ENCODE data around the gene CASP10.

The CASP10 gene

GRCh38 chr2:201257381-201257955 is 74.5 kb downstream of the CASP10 start:
- Histone ChIP-seq H3K4me3 (ENCODE audit: low read depth in 1 of 2, low read length in 2 of 2) (peak overlapping the region; percentile 68 to 89), H3K27ac (ENCODE audit: low read depth, low read length) (peak overlapping the region; percentile 93), H3K4me1 (ENCODE audit: control insufficient read depth in 1 of 2, insufficient read depth in 2 of 2, low read length in 2 of 2) (peaks cover 23 to 38% of the 10 kb centered on the region in 2 donors), H3K27me3 (ENCODE audit: control insufficient read depth in 1 of 2, insufficient read depth in 2 of 2, low read length in 2 of 2) (no peaks in the 10 kb centered on the region), H3K9me3 (ENCODE audit: control insufficient read depth in 1 of 2, low read length in 2 of 2) (no peaks in the 10 kb centered on the region), H3K9ac (ENCODE audit: low read depth in 1 of 2, low read length in 2 of 2) (peak overlapping the region; percentile 76 to 90), H3K36me3 (ENCODE audit: control insufficient read depth in 1 of 2, insufficient read depth in 2 of 2, low read length in 2 of 2) (no peaks in the 10 kb centered on the region)

- Histone ChIP-seq H3K9me3 (ENCODE audit: control insufficient read depth in 1 of 2, low read length in 2 of 2) (no peaks in the 10 kb centered on the region), H3K4me3 (ENCODE audit: low read depth in 1 of 2, low read length in 2 of 2) (peak overlapping the region; percentile 68 to 89), H3K4me1 (ENCODE audit: control insufficient read depth in 1 of 2, insufficient read depth in 2 of 2, low read length in 2 of 2) (peaks cover 28 to 36% of the 10 kb centered on the region in 2 donors), H3K36me3 (ENCODE audit: control insufficient read depth in 1 of 2, insufficient read depth in 2 of 2, low read length in 2 of 2) (no peaks in the 10 kb centered on the region), H3K27me3 (ENCODE audit: control insufficient read depth in 1 of 2, insufficient read depth in 2 of 2, low read length in 2 of 2) (no peaks in the 10 kb centered on the region), H3K27ac (ENCODE audit: low read depth, low read length) (peak overlapping the region; percentile 93), H3K9ac (ENCODE audit: low read depth in 1 of 2, low read length in 2 of 2) (peak overlapping the region; percentile 76 to 90)
Observed at GRCh38 chr2:201257956-201258665, 75.2 kb downstream of the CASP10 start.

- H3K9me3 ChIP-seq (ENCODE audit: control insufficient read depth in 1 of 2, low read length in 2 of 2) = no peaks in the 10 kb centered on the region
- H3K27me3 ChIP-seq (ENCODE audit: control insufficient read depth in 1 of 2, insufficient read depth in 2 of 2, low read length in 2 of 2) = no peaks in the 10 kb centered on the region
- no peaks in the 10 kb centered on the region for H3K36me3 ChIP-seq (ENCODE audit: control insufficient read depth in 1 of 2, insufficient read depth in 2 of 2, low read length in 2 of 2)
- peak overlapping the region; percentile 93 for H3K27ac ChIP-seq (ENCODE audit: low read depth, low read length)
- peaks cover 28 to 36% of the 10 kb centered on the region in 2 donors for H3K4me1 ChIP-seq (ENCODE audit: control insufficient read depth in 1 of 2, insufficient read depth in 2 of 2, low read length in 2 of 2)
- H3K4me3 ChIP-seq (ENCODE audit: low read depth in 1 of 2, low read length in 2 of 2) = peak overlapping the region; percentile 68 to 89
- peak overlapping the region; percentile 76 to 90 for H3K9ac ChIP-seq (ENCODE audit: low read depth in 1 of 2, low read length in 2 of 2)
Observed at GRCh38 chr2:201258666-201259615, 76.0 kb downstream of the CASP10 start.

DNA sequence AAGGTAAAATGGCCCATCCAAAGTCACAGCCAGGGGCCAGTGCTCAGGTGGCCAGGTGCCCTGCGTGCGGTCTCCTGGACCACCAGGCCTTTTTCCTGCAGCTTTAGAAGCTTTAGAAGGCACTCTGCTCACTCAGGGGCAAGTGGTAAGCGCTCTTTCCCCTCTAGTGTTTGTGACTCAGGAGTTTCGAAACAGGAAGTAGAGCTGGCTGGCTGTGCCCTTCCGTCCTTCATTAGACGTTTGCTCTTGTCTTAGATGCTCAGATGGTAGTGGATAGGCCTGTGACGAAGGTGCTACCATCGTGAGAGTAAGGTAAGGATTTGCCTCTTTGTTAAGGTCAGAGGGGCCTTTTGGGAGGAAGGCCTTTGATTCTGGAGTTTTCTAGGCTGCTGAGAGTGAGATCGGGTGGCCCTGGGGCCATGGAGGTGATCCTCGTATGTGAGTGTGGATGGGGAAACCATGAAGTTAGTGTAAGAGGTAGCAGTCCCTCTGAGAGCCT is 77.4 kb downstream of the CASP10 start, which contains the start of gene CASP8:
TSS of gene CASP8 (plus strand) at position 235 of the 499 bp plus-strand sequence. CDS start 5,951 bp downstream, outside the sequence.
- Histone ChIP-seq H3K4me3 (ENCODE audit: low read depth in 1 of 2, low read length in 2 of 2) (peak within 1 kb of the TSS; percentile 45 to 68), H3K27ac (ENCODE audit: low read depth, low read length) (peak within 1 kb of the TSS; percentile 57)

GRCh38 chr2:201261471-201261870 is 78.5 kb downstream of the CASP10 start:
- H3K4me3 ChIP-seq (ENCODE audit: low read depth in 1 of 2, low read length in 2 of 2) = peak overlapping the region; percentile 43 to 59
- no peaks in the 10 kb centered on the region for H3K9me3 ChIP-seq (ENCODE audit: control insufficient read depth in 1 of 2, low read length in 2 of 2)
- no peak overlapping the region for H3K27ac ChIP-seq (ENCODE audit: low read depth, low read length)
- H3K9ac ChIP-seq (ENCODE audit: low read depth in 1 of 2, low read length in 2 of 2) = peak overlapping the region; percentile 20 to 34
- H3K36me3 ChIP-seq (ENCODE audit: control insufficient read depth in 1 of 2, insufficient read depth in 2 of 2, low read length in 2 of 2) = peaks cover 0 to 2% of the 10 kb centered on the region in 2 donors
- no peaks in the 10 kb centered on the region for H3K27me3 ChIP-seq (ENCODE audit: control insufficient read depth in 1 of 2, insufficient read depth in 2 of 2, low read length in 2 of 2)
- H3K4me1 ChIP-seq (ENCODE audit: control insufficient read depth in 1 of 2, insufficient read depth in 2 of 2, low read length in 2 of 2) = peaks cover 20 to 33% of the 10 kb centered on the region in 2 donors

More for the DNA sequence above, 77.4 kb downstream of the CASP10 start, which contains the start of gene CASP8:
- H3K36me3 ChIP-seq (ENCODE audit: control insufficient read depth in 1 of 2, insufficient read depth in 2 of 2, low read length in 2 of 2) = no peaks in the 10 kb centered on the region
- H3K9ac ChIP-seq (ENCODE audit: low read depth in 1 of 2, low read length in 2 of 2) = peak within 1 kb of the TSS; percentile 41 to 52
- peaks cover 20 to 33% of the 10 kb centered on the region in 2 donors for H3K4me1 ChIP-seq (ENCODE audit: control insufficient read depth in 1 of 2, insufficient read depth in 2 of 2, low read length in 2 of 2)
- no peaks in the 10 kb centered on the region for H3K9me3 ChIP-seq (ENCODE audit: control insufficient read depth in 1 of 2, low read length in 2 of 2)
- no peaks in the 10 kb centered on the region for H3K27me3 ChIP-seq (ENCODE audit: control insufficient read depth in 1 of 2, insufficient read depth in 2 of 2, low read length in 2 of 2)

DNA sequence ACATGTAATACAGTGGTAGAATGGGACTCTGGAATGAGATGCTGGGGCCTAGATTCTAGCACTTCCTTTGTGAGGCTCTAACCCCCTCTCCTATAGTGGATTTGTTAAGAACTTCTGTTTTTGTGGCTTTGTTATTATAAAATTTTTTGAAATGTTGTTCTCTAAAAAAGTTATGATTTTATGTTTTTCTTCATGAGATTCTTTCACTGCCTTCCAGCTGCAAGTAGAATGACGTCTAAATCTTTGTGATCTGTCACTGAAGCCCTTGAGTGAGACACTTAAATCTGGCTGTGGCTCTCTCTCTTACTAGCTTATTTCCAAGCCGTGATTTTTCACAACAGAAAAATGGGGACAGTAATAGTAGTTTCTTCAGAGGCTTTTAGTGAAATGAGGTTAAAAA is 79.0 kb downstream of the CASP10 start:
- no peak overlapping the region for H3K27ac ChIP-seq (ENCODE audit: low read depth, low read length)
- no peaks in the 10 kb centered on the region for H3K27me3 ChIP-seq (ENCODE audit: control insufficient read depth in 1 of 2, insufficient read depth in 2 of 2, low read length in 2 of 2)
- H3K9me3 ChIP-seq (ENCODE audit: control insufficient read depth in 1 of 2, low read length in 2 of 2) = no peaks in the 10 kb centered on the region
- H3K36me3 ChIP-seq (ENCODE audit: control insufficient read depth in 1 of 2, insufficient read depth in 2 of 2, low read length in 2 of 2) = peaks cover 0 to 6% of the 10 kb centered on the region in 2 donors
- H3K9ac ChIP-seq (ENCODE audit: low read depth in 1 of 2, low read length in 2 of 2) = peak overlapping the region in 1 of 2 donors; percentile 34
- peak overlapping the region; percentile 43 to 59 for H3K4me3 ChIP-seq (ENCODE audit: low read depth in 1 of 2, low read length in 2 of 2)
- peaks cover 20 to 33% of the 10 kb centered on the region in 2 donors for H3K4me1 ChIP-seq (ENCODE audit: control insufficient read depth in 1 of 2, insufficient read depth in 2 of 2, low read length in 2 of 2)

GRCh38 chr2:201262718-201263117 is 79.8 kb downstream of the CASP10 start:
- H3K9me3 ChIP-seq (ENCODE audit: control insufficient read depth in 1 of 2, low read length in 2 of 2) = no peaks in the 10 kb centered on the region
- peak overlapping the region in 1 of 2 donors; percentile 11 for H3K4me3 ChIP-seq (ENCODE audit: low read depth in 1 of 2, low read length in 2 of 2)
- peaks cover 4 to 11% of the 10 kb centered on the region in 2 donors for H3K36me3 ChIP-seq (ENCODE audit: control insufficient read depth in 1 of 2, insufficient read depth in 2 of 2, low read length in 2 of 2)
- H3K9ac ChIP-seq (ENCODE audit: low read depth in 1 of 2, low read length in 2 of 2) = no peak overlapping the region
- H3K4me1 ChIP-seq (ENCODE audit: control insufficient read depth in 1 of 2, insufficient read depth in 2 of 2, low read length in 2 of 2) = peaks cover 20 to 28% of the 10 kb centered on the region in 2 donors
- no peaks in the 10 kb centered on the region for H3K27me3 ChIP-seq (ENCODE audit: control insufficient read depth in 1 of 2, insufficient read depth in 2 of 2, low read length in 2 of 2)
- no peak overlapping the region for H3K27ac ChIP-seq (ENCODE audit: low read depth, low read length)

DNA sequence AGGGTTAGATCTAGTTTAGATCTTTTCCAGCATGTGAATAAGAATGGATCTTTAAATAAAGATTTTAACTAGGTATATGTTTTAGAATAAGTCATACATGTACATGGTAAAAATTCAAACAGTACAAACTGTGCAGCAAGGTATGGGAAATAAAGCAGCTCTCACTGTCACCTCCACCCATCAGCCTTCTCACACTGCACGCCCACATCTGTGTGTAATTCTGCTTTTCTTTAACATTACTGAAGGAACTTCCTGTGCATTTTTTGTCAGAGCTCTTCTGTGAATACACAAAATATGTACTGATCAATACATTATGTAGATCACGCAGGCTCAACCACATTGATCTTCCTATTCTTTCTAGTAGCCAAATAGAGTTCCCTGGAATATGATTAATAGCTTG is 80.8 kb downstream of the CASP10 start:
- Histone ChIP-seq H3K4me1 (ENCODE audit: control insufficient read depth in 1 of 2, insufficient read depth in 2 of 2, low read length in 2 of 2) (peaks cover 20 to 27% of the 10 kb centered on the region in 2 donors), H3K9me3 (ENCODE audit: control insufficient read depth in 1 of 2, low read length in 2 of 2) (no peaks in the 10 kb centered on the region), H3K4me3 (ENCODE audit: low read depth in 1 of 2, low read length in 2 of 2) (no peak overlapping the region), H3K27me3 (ENCODE audit: control insufficient read depth in 1 of 2, insufficient read depth in 2 of 2, low read length in 2 of 2) (no peaks in the 10 kb centered on the region), H3K27ac (ENCODE audit: low read depth, low read length) (no peak overlapping the region), H3K36me3 (ENCODE audit: control insufficient read depth in 1 of 2, insufficient read depth in 2 of 2, low read length in 2 of 2) (peaks cover 4 to 21% of the 10 kb centered on the region in 2 donors), H3K9ac (ENCODE audit: low read depth in 1 of 2, low read length in 2 of 2) (no peak overlapping the region)

DNA sequence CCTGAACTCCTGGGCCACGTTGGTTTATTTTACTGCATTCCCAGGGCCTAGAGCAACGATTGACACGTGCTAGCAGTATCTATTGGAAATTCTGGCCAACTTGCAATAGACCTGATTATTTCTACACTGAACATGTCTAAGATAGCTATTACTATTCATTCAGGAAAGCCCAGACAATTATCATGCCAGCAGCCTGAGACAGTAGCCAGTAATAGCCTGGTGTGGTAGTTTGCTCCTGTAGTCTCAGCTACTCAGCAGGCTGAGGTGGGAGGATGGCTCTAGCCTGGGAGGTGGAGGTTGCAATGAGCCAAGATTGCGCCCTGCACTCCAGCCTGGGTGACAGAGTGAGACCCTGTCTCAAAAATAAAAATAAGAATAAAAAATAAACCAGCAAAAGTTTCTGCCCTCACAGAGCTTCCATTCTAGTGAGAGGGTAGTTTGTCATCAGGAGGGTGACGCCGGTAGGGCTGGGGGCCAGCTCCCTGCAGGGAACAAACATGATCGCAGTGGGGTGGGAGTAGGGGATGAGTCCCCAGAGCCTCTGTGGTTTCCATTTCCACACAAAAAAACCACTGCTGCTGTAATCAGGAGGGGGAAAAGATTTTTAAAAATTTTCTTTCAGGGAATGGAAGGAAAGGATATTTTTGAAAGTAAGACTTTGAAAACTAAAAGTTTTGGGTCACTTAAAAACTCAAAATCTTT is 81.7 kb downstream of the CASP10 start:
- Histone ChIP-seq H3K4me1 (ENCODE audit: control insufficient read depth in 1 of 2, insufficient read depth in 2 of 2, low read length in 2 of 2) (peaks cover 19 to 20% of the 10 kb centered on the region in 2 donors), H3K4me3 (ENCODE audit: low read depth in 1 of 2, low read length in 2 of 2) (no peak overlapping the region)

More for the DNA sequence above, 81.7 kb downstream of the CASP10 start:
- peaks cover 4 to 28% of the 10 kb centered on the region in 2 donors for H3K36me3 ChIP-seq (ENCODE audit: control insufficient read depth in 1 of 2, insufficient read depth in 2 of 2, low read length in 2 of 2)
- no peaks in the 10 kb centered on the region for H3K27me3 ChIP-seq (ENCODE audit: control insufficient read depth in 1 of 2, insufficient read depth in 2 of 2, low read length in 2 of 2)
- no peak overlapping the region for H3K27ac ChIP-seq (ENCODE audit: low read depth, low read length)
- no peak overlapping the region for H3K9ac ChIP-seq (ENCODE audit: low read depth in 1 of 2, low read length in 2 of 2)
- H3K9me3 ChIP-seq (ENCODE audit: control insufficient read depth in 1 of 2, low read length in 2 of 2) = no peaks in the 10 kb centered on the region

Measured in duodenal mucosa (tissue), 2 donors.